Loucy (cell line): ENCODE results near the gene APBB2.

Source experiments
- H2AFZ ChIP-seq: fragments of 200-600 bp; sonication (generic); 2 replicates; pipeline ENCODE4 v1.6.0; 2016; ENCODE audit warnings: antibody characterized with exemption, mild to moderate bottlenecking, low read length, moderate library complexity
- H3F3A ChIP-seq: fragments of 200-600 bp; 2 replicates; pipeline ENCODE4 v1.6.0; 2016; ENCODE audit warnings: antibody characterized with exemption, low read depth, mild to moderate bottlenecking
- H3K27me3 ChIP-seq: fragments of 200-600 bp; sonication (generic); 2 replicates; pipeline ENCODE4 v1.6.1; 2014; ENCODE audit warnings: low read length, mild to moderate bottlenecking; ENCODE audit not compliant: insufficient read depth, poor library complexity, severe bottlenecking
- H3K36me3 ChIP-seq: fragments of 200-600 bp; sonication (generic); 2 replicates; pipeline ENCODE4 v1.6.1; 2016; ENCODE audit warnings: low read length; ENCODE audit not compliant: insufficient read depth
- H3K4me1 ChIP-seq: fragments of 200-600 bp; sonication (generic); 2 replicates; pipeline ENCODE4 v1.5.1; 2014; ENCODE audit warnings: low read length, mild to moderate bottlenecking; ENCODE audit not compliant: insufficient read depth, poor library complexity, severe bottlenecking
- H3K4me2 ChIP-seq: fragments of 200-600 bp; sonication (generic); 2 replicates; pipeline ENCODE4 v1.6.0; 2014; ENCODE audit warnings: antibody characterized with exemption, low read length, low read depth, mild to moderate bottlenecking; ENCODE audit not compliant: poor library complexity, severe bottlenecking
- H3K4me3 ChIP-seq: fragments of 200-600 bp; sonication (generic); 2 replicates; pipeline ENCODE4 v1.5.1; 2014; ENCODE audit warnings: low read length, mild to moderate bottlenecking, mixed read lengths; ENCODE audit not compliant: poor library complexity, severe bottlenecking
- H3K79me2 ChIP-seq: fragments of 200-600 bp; sonication (generic); 2 replicates; pipeline ENCODE4 v1.6.1; 2014; ENCODE audit warnings: low read length; ENCODE audit not compliant: insufficient read depth
- H3K9ac ChIP-seq: fragments of 200-600 bp; sonication (generic); 2 replicates; pipeline ENCODE4 v1.6.0; 2014; ENCODE audit warnings: mild to moderate bottlenecking, low read depth, low read length, moderate library complexity; ENCODE audit not compliant: poor library complexity, severe bottlenecking
- H3K9me2 ChIP-seq: fragments of 200-600 bp; sonication (generic); replicated peaks from 2 replicates; pipeline ENCODE4 v1.6.1; 2016; ENCODE audit warnings: low read depth, low read length, mixed read lengths
- H3K9me3 ChIP-seq: fragments of 200-600 bp; sonication (generic); 2 replicates; pipeline ENCODE4 v1.6.1; 2014; ENCODE audit warnings: mild to moderate bottlenecking, antibody characterized with exemption, low read length, low read depth; ENCODE audit not compliant: insufficient read depth
- H4K20me1 ChIP-seq: fragments of 200-600 bp; sonication (generic); 2 replicates; pipeline ENCODE4 v1.6.0; 2014; ENCODE audit warnings: antibody characterized with exemption, low read length, mild to moderate bottlenecking; ENCODE audit not compliant: insufficient read depth, poor library complexity, severe bottlenecking
- CTCF ChIP-seq: fragments of 200-600 bp; sonication (generic); conservative IDR thresholded peaks from 2 replicates; pipeline ENCODE4 v1.5.1; 2014; ENCODE audit warnings: mild to moderate bottlenecking, antibody characterized with exemption, low read length
- EZH2phosphoT487 ChIP-seq: fragments of 200-600 bp; IDR thresholded peaks from 2 replicates; pipeline ENCODE4 v1.6.1; 2018; ENCODE audit warnings: antibody characterized with exemption, mild to moderate bottlenecking, moderate library complexity, borderline replicate concordance

Gene APBB2

GRCh38 chr4:40871695-40872250 is 342.6 kb downstream of the APBB2 start:
- no peaks in the 10 kb centered on the region for H4K20me1 ChIP-seq
- H3K36me3 ChIP-seq = no peaks in the 10 kb centered on the region

GRCh38 chr4:40870150-40870549 is 344.2 kb downstream of the APBB2 start:
- TF ChIP-seq CTCF = no peak
- Histone ChIP-seq H3K9me2 (no peaks in the 10 kb centered on the region), H2AFZ (no peak overlapping the region), H3K4me2 (no peak overlapping the region), H3K4me1 (no peaks in the 10 kb centered on the region), H3K79me2 (no peaks in the 10 kb centered on the region), H3F3A (no peaks in the 10 kb centered on the region), H3K9me3 (no peaks in the 10 kb centered on the region), H3K4me3 (no peak overlapping the region), H3K27me3 (no peaks in the 10 kb centered on the region), H3K9ac (no peak overlapping the region), H3K36me3 (no peaks in the 10 kb centered on the region), H4K20me1 (no peaks in the 10 kb centered on the region)

More at GRCh38 chr4:40871695-40872250, 342.6 kb downstream of the APBB2 start:
- no peak overlapping the region for H3K9ac ChIP-seq
- H3K9me2 ChIP-seq = no peaks in the 10 kb centered on the region
- H3K4me3 ChIP-seq = no peak overlapping the region
- H3K4me1 ChIP-seq = no peaks in the 10 kb centered on the region
- no peaks in the 10 kb centered on the region for H3K79me2 ChIP-seq
- TF ChIP-seq EZH2phosphoT487 (no peak), CTCF (no peak)
- H3F3A ChIP-seq = no peaks in the 10 kb centered on the region
- H3K27me3 ChIP-seq = no peaks in the 10 kb centered on the region
- no peak overlapping the region for H2AFZ ChIP-seq
- no peaks in the 10 kb centered on the region for H3K9me3 ChIP-seq
- H3K4me2 ChIP-seq = no peak overlapping the region

GRCh38 chr4:40865696-40866095 is 348.6 kb downstream of the APBB2 start:
- no peaks in the 10 kb centered on the region for H3F3A ChIP-seq
- no peaks in the 10 kb centered on the region for H3K27me3 ChIP-seq
- H4K20me1 ChIP-seq = no peaks in the 10 kb centered on the region
- H3K4me1 ChIP-seq = no peaks in the 10 kb centered on the region
- no peaks in the 10 kb centered on the region for H3K36me3 ChIP-seq
- H3K4me3 ChIP-seq = no peak overlapping the region
- no peak overlapping the region for H2AFZ ChIP-seq
- H3K9ac ChIP-seq = no peak overlapping the region
- H3K9me2 ChIP-seq = no peaks in the 10 kb centered on the region
- no peaks in the 10 kb centered on the region for H3K79me2 ChIP-seq
- no peak overlapping the region for H3K4me2 ChIP-seq
- TF ChIP-seq EZH2phosphoT487 (no peak), CTCF (no peak)
- H3K9me3 ChIP-seq = no peaks in the 10 kb centered on the region
